HepG2 (cell line): Measurements from ENCODE around the gene NAA30. TPM values are rescaled to one million over a fixed set of nuclear protein-coding genes. Genes with fewer than 3 reads are reported as not detected.

Experiments used
- ATAC-seq: fragments of 200-7000 bp; cut with Tn5 transposase; 3 replicates; pipeline ENCODE4 v1.9.1; 2020; ENCODE audit warnings: mild to moderate bottlenecking, moderate library complexity
- BruUV-seq: library from RNA; stranded (reverse); fragments of 400-500 nt; replicated peaks from 2 replicates; lab custom pipeline; 2021; lab: Mats Ljungman, UMichigan
- CTCF ChIA-PET: fragments of 300-600 bp; formaldehyde crosslinking; extraction: SDS; loops from one replicate; lab custom pipeline; 2021; ENCODE audit warnings: low total read pairs, inconsistent platforms, low intra/inter-chr PET ratio; lab: Yijun Ruan, JAX
- POLR2A ChIA-PET: fragments of 350-600 bp; sonication (Branson Sonifier 250); formaldehyde crosslinking; loops from one replicate; lab custom pipeline; 2020; ENCODE audit warnings: antibody characterized with exemption, inconsistent platforms; lab: Yijun Ruan, JAX
- DNase-seq: peaks from one replicate; pipeline ENCODE4 v3.0.0-alpha.2; 2015; ENCODE audit warnings: low spot score
- FAIRE-seq: peaks from 3 replicates; lab custom pipeline; 2011; peaks lifted over from hg19 to GRCh38; lab: Jason Lieb, UNC
- H2AFZ ChIP-seq: one replicate; pipeline ENCODE4 v1.6.1; 2011; ENCODE audit warnings: low read length, inconsistent platforms
- H3K27ac ChIP-seq: fragments of 300-600 bp; 3 replicates; pipeline ENCODE4 v1.8.0; 2011; ENCODE audit warnings: mixed run types, mild to moderate bottlenecking, mixed read lengths, low read length, inconsistent platforms; ENCODE audit not compliant: insufficient read depth; ENCODE audit errors: extremely low read length
- H3K27me3 ChIP-seq, 2 experiments: fragments of 200-600 bp in 1 of 2; 2 replicates in 1 of 2; 3 replicates in 1 of 2; pipeline versions ENCODE4 v1.6.0 to v1.8.0; 2011; ENCODE audit warnings: low read length in 2 of 2, mild to moderate bottlenecking in 2 of 2, moderate library complexity in 2 of 2, inconsistent platforms in 1 of 2; ENCODE audit not compliant: insufficient read depth in 2 of 2, control insufficient read depth in 1 of 2
- H3K36me3 ChIP-seq, 2 experiments: fragments of 200-600 bp in 1 of 2; replicated peaks in 1 of 2; 2 replicates in 1 of 2; 3 replicates in 1 of 2; pipeline versions ENCODE4 v1.5.1 to v1.8.0; 2011; ENCODE audit warnings: low read length in 2 of 2, inconsistent platforms in 1 of 2; ENCODE audit not compliant: insufficient read depth in 2 of 2, control insufficient read depth in 1 of 2
- H3K4me1 ChIP-seq: 2 replicates; pipeline ENCODE4 v1.5.1; 2012; ENCODE audit warnings: low read length, inconsistent platforms; ENCODE audit not compliant: insufficient read depth
- H3K4me2 ChIP-seq: 2 replicates; pipeline ENCODE4 v1.6.0; 2011; ENCODE audit warnings: low read depth, low read length, inconsistent platforms
- H3K4me3 ChIP-seq, 3 experiments: fragments of 200-600 bp in 1 of 3; sonication (generic), shearing (Covaris generic) in 1 of 3; replicated peaks in 1 of 3; 2 replicates each; pipeline ENCODE4 v1.5.1; 2011 to 2016; ENCODE audit warnings: low read length in 3 of 3, inconsistent platforms in 2 of 3, low read depth in 2 of 3, mild to moderate bottlenecking in 2 of 3, control low read depth in 1 of 3, mixed read lengths in 1 of 3; ENCODE audit not compliant: insufficient read depth in 1 of 3
- H3K79me2 ChIP-seq: one replicate; pipeline ENCODE4 v1.6.1; 2011; ENCODE audit warnings: low read length, inconsistent platforms; ENCODE audit not compliant: insufficient read depth
- H3K9ac ChIP-seq: 2 replicates; pipeline ENCODE4 v1.6.0; 2011; ENCODE audit warnings: mild to moderate bottlenecking, low read depth, low read length, inconsistent platforms; ENCODE audit not compliant: insufficient read depth
- H3K9me3 ChIP-seq: 2 replicates; pipeline ENCODE4 v1.5.1; 2012; ENCODE audit warnings: mild to moderate bottlenecking, low read length
- H4K20me1 ChIP-seq: 2 replicates; pipeline ENCODE4 v1.6.0; 2011; ENCODE audit warnings: inconsistent platforms, mild to moderate bottlenecking, low read length, moderate library complexity; ENCODE audit not compliant: insufficient read depth
- ATF4 ChIP-seq, 2 experiments: fragments of 450-650 bp in 1 of 2; sonication (generic) in 1 of 2; formaldehyde crosslinking; IDR thresholded peaks; 2 replicates each; pipeline versions ENCODE4 v1.5.0 to v1.8.0; 2020 to 2022; ENCODE audit warnings: mild to moderate bottlenecking in 1 of 2, missing genetic modification reagents in 1 of 2
- E2F5 ChIP-seq: sonication (generic); formaldehyde crosslinking; conservative IDR thresholded peaks from 2 replicates; pipeline ENCODE4 v1.4.0; 2020; ENCODE audit warnings: missing genetic modification reagents
- EP300 ChIP-seq, 3 experiments: sonication (generic) in 1 of 3; formaldehyde crosslinking in 1 of 3; IDR thresholded peaks; 2 replicates each; pipeline versions ENCODE4 v1.5.1 to v1.6.1; 2011 to 2020; ENCODE audit warnings: low read depth in 2 of 3, low read length in 2 of 3, borderline replicate concordance in 1 of 3, improper control_type of control experiment in 1 of 3, mild to moderate bottlenecking in 1 of 3, missing genetic modification reagents in 1 of 3, moderate library complexity in 1 of 3
- ETV6 ChIP-seq: sonication (generic); formaldehyde crosslinking; conservative IDR thresholded peaks from 2 replicates; pipeline ENCODE4 v1.4.0; 2020; ENCODE audit warnings: missing genetic modification reagents
- GTF2F1 ChIP-seq: fragments of 150-350 bp; IDR thresholded peaks from 2 replicates; pipeline ENCODE4 v1.6.1; 2014; ENCODE audit warnings: low read length
- KLF12 ChIP-seq: sonication (generic); formaldehyde crosslinking; IDR thresholded peaks from 2 replicates; pipeline ENCODE4 v1.4.0; 2020; ENCODE audit warnings: missing genetic modification reagents, borderline replicate concordance
- MXD4 ChIP-seq: IDR thresholded peaks from 2 replicates; pipeline ENCODE4 v1.6.1; 2016; ENCODE audit warnings: mild to moderate bottlenecking, missing biosample characterization, missing genetic modification reagents
- SNAI1 ChIP-seq: sonication (generic); formaldehyde crosslinking; IDR thresholded peaks from 2 replicates; pipeline ENCODE4 v1.5.0; 2020; ENCODE audit warnings: mild to moderate bottlenecking, missing genetic modification reagents, borderline replicate concordance
- TARDBP ChIP-seq: sonication (generic); formaldehyde crosslinking; IDR thresholded peaks from 2 replicates; pipeline ENCODE4 v1.8.0; 2022; ENCODE audit warnings: mild to moderate bottlenecking, missing genetic modification reagents
- TBP ChIP-seq: sonication (generic); formaldehyde crosslinking; IDR thresholded peaks from 2 replicates; pipeline ENCODE4 v1.5.0; 2020; ENCODE audit warnings: missing genetic modification reagents
- TCF7 ChIP-seq: sonication (generic); IDR thresholded peaks from 2 replicates; pipeline ENCODE4 v1.6.1; 2016; ENCODE audit warnings: antibody characterized with exemption, low read depth
- ZNF263 ChIP-seq: sonication (generic); formaldehyde crosslinking; IDR thresholded peaks from 2 replicates; pipeline ENCODE4 v1.4.0; 2020; ENCODE audit warnings: missing genetic modification reagents
- ZNF503 ChIP-seq: sonication (generic); formaldehyde crosslinking; IDR thresholded peaks from 2 replicates; pipeline ENCODE4 v1.4.0; 2020; ENCODE audit warnings: missing genetic modification reagents
- in situ Hi-C: cut with HindIII; loops from 2 replicates; pipeline ENCODE4 v1.10.0; 2017; ENCODE audit warnings: low pct_unique_long_range_greater_than_20kb; ENCODE audit not compliant: extremely low pct_ligation_motif_present
- intact Hi-C: fragments of 100-400 bp; cut with micrococcal nuclease; formaldehyde crosslinking; loops from one replicate; pipeline ENCODE4 v1.10.0; 2022; ENCODE audit not compliant: unreplicated experiment
- polyA plus RNA-seq, 8 experiments: library from polyadenylated mRNA; depleted of rRNA in 3 of 8; stranded (reverse) in 7 of 8; unstranded in 1 of 8; fragments of >200 nt; fragmentation: Illumina TruSeq in 4 of 8; extraction: Trizol in 4 of 8; gene quantifications; 2 replicates each; pipeline versions ENCODE4 v1.2.1 to v1.2.3, GENCODE V29; 2011 to 2016; ENCODE audit warnings: low read depth in 4 of 8, missing spikeins in 1 of 8, mixed read lengths in 1 of 8; ENCODE audit not compliant: insufficient read depth in 1 of 8
- total RNA-seq, 5 experiments: library from RNA; depleted of rRNA; stranded (reverse); fragments of >200 nt; fragmentation: Illumina TruSeq; extraction: Trizol; gene quantifications; 2 replicates each; pipeline ENCODE4 v1.2.3, GENCODE V29; 2016; ENCODE audit warnings: low read depth in 1 of 5

NAA30 gene
- total and polyA plus RNA-seq, 2 of the 13 experiments (the other 11 are each of a cell fraction or from before 2014, with no cell fraction given): 10.8 to 18.4 TPM

GRCh38 chr14:57383125-57383745 lies 7.2 kb upstream of the NAA30 start:
- TF ChIP-seq KLF12 (CRISPR knock-in tag) (no peak), TCF7 (peak; percentile 43; the same call in 1 of the 2 replicates), EP300 (IDR thresholded peaks at IDR 0.05; ENCODE audit: low read depth in 2 of 2, low read length in 2 of 2) (peak in 1 of 2 experiments; percentile 18; a peak in 1 of 4 replicates), EP300 (CRISPR knock-in tag; IDR thresholded peaks at IDR 0.05; ENCODE audit: borderline replicate concordance) (no peak)
- TF ChIP-seq, all 625 proteins: peak for 2
- no peak overlapping the region for H3K9ac ChIP-seq
- CTCF ChIA-PET: no interaction called here

GRCh38 chr14:57388067-57388466 lies 2.3 kb upstream of the NAA30 start:
- ATAC-seq (no peak), FAIRE-seq (no peak), DNase-seq (no peak)
- Histone ChIP-seq H3K9ac (no peak overlapping the region), H3K4me1 (peaks cover 15% of the 10 kb centered on the region), H3K4me3 (no peak overlapping the region), H3K79me2 (peaks cover 23% of the 10 kb centered on the region), H3K4me2 (no peak overlapping the region), H3K27me3 (no peaks in the 10 kb centered on the region; a peak in 1 of 5 replicates), H3K27ac (no peak overlapping the region), H3K9me3 (no peaks in the 10 kb centered on the region), H2AFZ (peak overlapping the region; percentile 4), H4K20me1 (peaks cover 7% of the 10 kb centered on the region; the same call in 1 of the 2 replicates), H3K36me3 (no peaks in the 10 kb centered on the region)
- BruUV-seq: no TSS peak
- POLR2A ChIA-PET: no interaction called here
- CTCF ChIA-PET: no interaction called here
- intact Hi-C loops: no loop called here
- in situ Hi-C loops: no loop called here
- TF ChIP-seq GTF2F1: no peak
- no peak for TF ChIP-seq ZNF503
- TF ChIP-seq ETV6: no peak
- no peak for TF ChIP-seq E2F5 (CRISPR knock-in tag)
- TF ChIP-seq ZNF263 (CRISPR knock-in tag): no peak
- no peak for TF ChIP-seq TBP (CRISPR knock-in tag)
- TF ChIP-seq SNAI1 (CRISPR knock-in tag): no peak
- no peak for TF ChIP-seq MXD4 (CRISPR knock-in tag)
- TF ChIP-seq TARDBP (CRISPR knock-in tag): no peak
- no peak for TF ChIP-seq ATF4 (CRISPR knock-in tag; IDR thresholded peaks at IDR 0.05)

More at GRCh38 chr14:57383125-57383745, 7.2 kb upstream of the NAA30 start:
- Histone ChIP-seq H3K4me3 (no peak overlapping the region), H3K36me3 (no peaks in the 10 kb centered on the region), H3K27ac (no peak overlapping the region), H3K27me3 (no peaks in the 10 kb centered on the region; a peak in 1 of 5 replicates), H2AFZ (peak overlapping the region; percentile 32), H3K4me2 (no peak overlapping the region), H3K9me3 (no peaks in the 10 kb centered on the region), H3K79me2 (no peaks in the 10 kb centered on the region), H4K20me1 (no peaks in the 10 kb centered on the region), H3K4me1 (peaks cover 16% of the 10 kb centered on the region; the same call in 1 of the 2 replicates)
- in situ Hi-C loops (no loop called here), intact Hi-C loops (no loop called here)
- ATAC-seq (no peak), FAIRE-seq (no peak), DNase-seq (peak; percentile 56)
- POLR2A ChIA-PET: no interaction called here
- BruUV-seq: no TSS peak
